Stimulated activated naive CD4-positive, alpha-beta T cell (primary cell): ENCODE results near the gene TMUB2.
A peak's percentile ranks its signal among the peaks of the same experiment; 100 is the strongest.

Source experiments
- DNase-seq, 6 experiments: peaks; one replicate each; lab custom pipeline; 2025; lab: John Stamatoyannopoulos, UW

Gene TMUB2

DNA sequence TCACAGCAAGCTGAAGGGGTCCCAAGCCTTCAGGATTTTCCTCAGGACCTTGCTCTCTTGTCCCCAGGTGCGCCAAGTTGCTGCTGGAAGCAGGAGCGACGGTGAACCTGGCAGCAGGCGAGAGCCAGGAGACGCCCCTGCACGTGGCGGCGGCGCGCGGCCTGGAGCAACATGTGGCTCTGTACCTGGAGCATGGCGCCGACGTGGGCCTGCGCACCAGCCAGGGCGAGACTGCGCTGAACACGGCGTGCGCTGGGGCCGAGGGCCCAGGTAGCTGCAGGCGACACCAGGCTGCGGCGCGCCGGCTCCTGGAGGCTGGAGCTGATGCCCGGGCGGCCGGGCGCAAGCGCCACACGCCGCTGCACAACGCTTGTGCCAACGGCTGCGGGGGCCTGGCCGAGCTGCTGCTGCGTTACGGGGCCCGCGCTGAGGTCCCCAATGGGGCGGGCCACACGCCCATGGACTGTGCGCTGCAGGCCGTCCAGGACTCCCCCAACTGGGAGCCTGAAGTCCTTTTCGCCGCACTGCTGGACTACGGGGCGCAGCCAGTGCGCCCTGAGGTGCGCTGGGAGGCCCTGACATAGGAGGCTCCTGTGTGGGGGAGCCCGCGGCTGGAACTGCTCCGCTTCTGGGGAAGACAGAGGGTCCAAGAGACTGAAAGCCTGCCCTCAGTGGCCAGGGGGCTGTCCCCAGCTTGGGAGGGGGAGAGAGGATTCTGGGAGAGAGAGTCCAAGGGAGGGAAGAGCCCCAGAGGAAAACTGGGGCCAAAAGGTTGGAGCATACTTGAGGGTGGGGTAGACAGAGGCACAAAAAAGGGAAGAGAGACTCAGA, 9.9 kb upstream of the TMUB2 start:
- DNase-seq, result no peak

DNA sequence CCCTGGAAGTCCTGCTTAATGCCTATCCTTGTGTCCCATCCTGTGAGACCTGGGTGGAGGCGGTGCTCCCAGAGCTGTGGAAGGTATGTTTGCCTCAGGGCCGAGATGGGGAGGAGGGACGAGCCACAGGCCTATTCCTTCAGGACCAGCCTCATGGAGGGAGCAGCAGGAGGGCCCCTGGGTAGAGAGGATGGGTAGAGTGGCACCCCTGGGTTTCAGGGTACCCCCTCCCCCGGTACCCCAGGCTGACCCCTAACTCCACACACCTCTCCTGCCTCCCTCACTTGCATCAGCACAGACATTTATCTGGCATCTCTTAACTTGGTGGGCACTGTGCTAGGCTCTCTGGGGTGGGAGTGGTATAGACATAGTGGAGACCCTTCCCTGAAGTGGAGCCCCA, 9.1 kb upstream of the TMUB2 start:
- no peak for DNase-seq

DNA sequence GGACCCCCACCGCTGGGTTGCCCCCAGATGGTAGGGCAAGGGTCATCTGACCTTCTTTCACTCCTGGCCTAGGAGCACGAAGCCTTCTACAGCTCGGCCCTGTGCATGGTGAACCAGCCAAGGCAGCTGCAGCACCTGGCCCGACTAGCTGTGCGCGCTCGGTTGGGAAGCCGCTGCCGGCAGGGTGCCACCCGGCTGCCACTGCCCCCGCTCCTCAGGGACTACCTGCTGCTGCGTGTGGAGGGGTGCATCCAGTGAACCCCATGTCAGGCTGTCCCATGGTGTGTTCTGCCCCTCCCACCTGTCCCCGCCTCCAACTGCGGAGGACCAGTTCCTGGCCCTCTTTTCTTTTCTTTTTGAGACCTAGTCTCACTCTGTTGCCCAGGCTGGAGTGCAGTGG, 8.6 kb upstream of the TMUB2 start:
- DNase-seq, result no peak

- DNase-seq, result no peak
Observed at GRCh38 chr17:44183024-44183423, 3.7 kb upstream of the TMUB2 start.

DNA sequence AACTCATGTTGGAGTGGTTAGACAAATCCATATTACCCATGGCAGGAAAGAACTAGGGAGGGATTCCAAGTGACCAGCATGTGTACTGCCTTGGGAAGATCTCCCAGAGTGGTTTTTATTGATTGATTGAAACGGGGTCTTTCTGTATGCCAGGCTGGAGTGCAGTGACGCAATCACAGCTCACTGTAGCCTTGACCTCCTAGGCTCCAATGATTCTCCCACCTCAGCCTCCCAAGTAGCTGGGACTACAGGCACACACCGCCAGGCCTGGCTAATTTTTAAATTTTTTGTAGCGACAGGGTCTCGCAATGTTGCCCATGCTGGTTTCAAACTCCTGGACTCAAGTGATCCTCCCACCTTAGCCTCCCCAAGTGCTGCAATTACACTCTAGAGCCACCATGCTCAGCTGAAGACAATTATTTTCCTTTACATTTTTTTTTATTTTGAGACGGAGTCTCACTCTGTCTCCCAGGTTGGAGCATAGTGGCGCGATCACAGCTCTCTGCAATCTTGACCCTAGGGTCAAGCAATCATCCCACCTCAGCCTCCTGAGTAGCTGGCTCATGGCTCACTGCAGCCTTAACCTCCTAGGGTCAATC, 2.5 kb upstream of the TMUB2 start:
- no peak for DNase-seq

DNA sequence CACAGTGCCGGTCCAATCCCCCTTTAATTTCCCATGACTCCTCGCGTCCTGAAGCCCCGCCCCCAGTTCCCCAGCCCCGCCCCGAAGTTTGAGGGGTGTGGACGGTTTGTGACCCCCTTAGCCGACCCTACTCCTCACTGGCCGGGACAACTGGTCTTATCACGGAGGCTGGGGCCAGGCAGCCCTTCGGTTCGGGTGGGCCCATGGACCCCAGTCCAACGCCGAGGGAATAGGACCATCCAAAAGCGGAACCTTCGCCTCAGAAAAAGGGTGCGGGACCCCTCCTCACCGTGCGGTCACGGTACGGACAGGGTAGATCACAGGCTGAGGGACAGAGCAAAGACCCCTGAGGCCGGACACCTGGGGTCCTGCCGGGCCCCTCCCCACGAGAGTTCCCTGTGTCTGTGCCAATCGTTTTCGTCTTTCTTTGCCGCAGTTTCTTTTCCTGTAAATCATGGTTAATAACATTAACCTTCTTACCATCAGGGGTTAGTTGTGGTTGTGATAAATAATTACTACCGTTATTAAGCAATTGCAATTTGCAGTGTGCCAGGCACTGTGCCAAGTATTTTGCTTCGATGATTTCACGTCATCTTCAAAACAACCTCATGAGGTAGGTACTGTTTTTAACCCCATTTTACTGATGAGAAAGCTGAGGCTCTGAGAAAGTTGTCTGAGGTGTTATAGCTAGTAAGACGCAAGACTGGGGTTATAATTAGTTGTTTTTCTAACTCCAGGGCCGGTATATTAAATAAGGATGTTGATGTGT, 543 bp downstream of the TMUB2 start:
- DNase-seq, result peak in 2 of 6 experiments; percentile 82

DNA sequence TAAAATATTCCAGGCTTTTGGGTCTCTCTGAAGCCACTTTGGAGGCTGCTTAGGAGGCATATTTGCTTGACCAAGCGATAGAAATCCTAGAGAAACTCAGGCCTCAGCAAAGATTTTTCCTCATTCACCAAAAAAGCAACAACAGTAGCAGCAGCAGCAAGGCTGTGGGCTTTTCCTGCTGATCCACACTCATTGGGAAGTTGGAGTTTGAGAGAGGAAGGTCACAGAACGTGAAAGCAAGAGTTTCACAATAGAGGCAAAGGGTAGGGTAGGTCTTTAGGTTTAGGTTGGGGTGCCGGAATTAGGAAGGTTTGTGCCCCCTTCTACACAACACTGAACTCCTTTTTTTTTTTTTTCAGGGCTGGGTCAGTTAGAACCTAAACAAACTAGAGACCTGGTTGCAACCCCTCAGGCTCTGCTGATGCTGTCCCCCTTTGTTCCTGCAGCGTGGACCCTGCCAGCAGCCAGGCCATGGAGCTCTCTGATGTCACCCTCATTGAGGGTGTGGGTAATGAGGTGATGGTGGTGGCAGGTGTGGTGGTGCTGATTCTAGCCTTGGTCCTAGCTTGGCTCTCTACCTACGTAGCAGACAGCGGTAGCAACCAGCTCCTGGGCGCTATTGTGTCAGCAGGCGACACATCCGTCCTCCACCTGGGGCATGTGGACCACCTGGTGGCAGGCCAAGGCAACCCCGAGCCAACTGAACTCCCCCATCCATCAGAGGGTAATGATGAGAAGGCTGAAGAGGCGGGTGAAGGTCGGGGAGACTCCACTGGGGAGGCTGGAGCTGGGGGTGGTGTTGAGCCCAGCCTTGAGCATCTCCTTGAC, 2.0 kb downstream of the TMUB2 start:
- DNase-seq, result no peak

GRCh38 chr17:44190481-44190880, 3.7 kb downstream of the TMUB2 start:
- DNase-seq, result no peak

GRCh38 chr17:44191369-44191768, 4.6 kb downstream of the TMUB2 start:
- DNase-seq, result no peak

- no peak for DNase-seq
Observed at GRCh38 chr17:44191941-44192496, 5.2 kb downstream of the TMUB2 start.

DNA sequence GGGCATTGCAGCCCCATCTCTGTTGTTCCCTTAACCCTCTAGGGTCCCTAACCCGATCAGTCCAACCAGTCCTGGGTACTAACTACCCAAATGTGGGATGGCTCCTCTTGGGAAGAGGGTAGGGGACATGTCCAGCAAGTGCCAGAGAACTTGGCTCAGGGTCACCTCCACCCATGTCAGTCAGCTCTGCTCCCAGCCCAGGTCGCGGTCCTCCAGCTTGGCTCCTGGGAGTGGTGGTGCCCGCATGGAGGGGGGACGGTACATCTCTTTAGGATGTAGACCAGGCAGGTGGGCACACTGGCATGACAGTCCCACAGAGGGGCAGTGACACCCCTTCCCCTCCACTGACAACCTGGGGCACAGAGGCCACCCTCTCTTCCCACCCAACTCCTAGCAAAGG, 6.0 kb downstream of the TMUB2 start:
- DNase-seq, result no peak

DNA sequence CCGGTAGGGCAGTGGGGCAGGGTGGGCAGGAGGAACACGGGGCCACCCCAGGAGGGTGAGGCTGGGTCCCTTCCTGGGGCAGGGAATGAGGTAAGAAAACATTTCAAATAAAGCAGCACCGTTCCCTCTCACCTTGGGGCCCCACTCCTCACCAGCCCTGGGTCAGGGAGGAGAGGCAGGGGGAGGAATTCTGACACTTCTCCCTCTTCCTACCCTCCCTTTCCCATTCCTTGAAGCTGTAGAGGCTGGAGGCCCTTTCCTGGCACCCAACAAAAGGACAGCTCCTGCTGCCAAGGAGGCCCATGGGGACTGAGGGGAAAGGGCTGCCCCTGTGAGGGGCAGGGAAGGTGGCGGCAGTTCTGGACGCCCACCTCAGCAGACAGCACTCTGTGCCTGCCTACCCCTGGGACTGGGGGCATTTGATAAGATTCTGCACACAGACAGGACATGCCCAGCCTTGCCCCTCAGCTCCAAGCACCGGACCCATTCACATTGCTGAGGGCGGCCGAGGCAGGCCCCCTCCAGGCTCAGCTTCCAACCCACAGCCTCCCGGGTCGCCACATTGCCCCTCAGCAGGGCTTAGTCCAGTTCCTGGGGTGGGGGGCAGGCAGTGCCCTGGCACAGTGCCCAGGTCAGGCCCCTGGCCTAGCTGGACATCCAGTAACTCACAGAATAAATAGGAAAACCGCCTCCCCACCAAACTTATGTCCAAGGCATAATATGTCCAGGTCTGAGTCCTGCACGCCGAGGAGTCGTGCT, 6.7 kb downstream of the TMUB2 start:
- no peak for DNase-seq

- no peak for DNase-seq
Observed at GRCh38 chr17:44197107-44197506, 10.3 kb downstream of the TMUB2 start.

DNA sequence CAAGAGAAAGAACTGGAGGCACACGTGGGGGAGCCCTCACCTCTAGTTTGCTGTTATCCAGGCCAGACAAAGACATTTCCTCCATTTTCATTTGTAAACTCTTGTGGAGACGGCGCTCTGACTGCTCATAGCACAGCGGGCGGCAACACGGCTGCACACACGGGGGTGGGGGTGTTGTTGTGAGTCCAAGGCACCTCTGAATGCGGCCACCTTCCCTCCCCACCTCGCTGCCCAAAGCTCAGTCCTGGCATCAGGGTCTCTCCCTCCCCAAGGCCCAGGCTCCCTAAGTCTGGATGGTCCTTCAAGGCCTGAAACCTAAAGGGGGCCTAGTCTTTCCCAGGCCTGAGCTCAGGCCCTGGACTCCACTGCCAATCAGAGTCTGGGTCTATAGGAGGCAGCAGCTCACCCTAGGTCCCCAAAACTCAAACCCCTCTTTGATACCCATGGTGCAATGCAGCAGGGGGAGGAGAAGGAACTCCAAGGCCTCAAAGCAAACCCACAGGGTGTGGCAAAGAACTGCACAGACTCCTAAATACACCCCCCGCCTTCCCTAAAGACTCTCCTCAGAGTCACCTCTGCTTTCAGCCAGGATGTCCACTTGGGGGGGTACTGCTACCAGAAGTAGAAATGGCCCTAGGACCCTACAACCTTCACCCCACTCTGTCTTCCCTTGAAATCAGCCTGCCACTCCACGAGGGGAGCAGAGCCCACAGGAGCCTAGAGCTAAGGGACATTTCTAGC, 11.4 kb downstream of the TMUB2 start:
- DNase-seq, result peak; percentile 31 to 79 (median 68)

- peak; percentile 50 to 82 (median 72) for DNase-seq
Observed at GRCh38 chr17:44198721-44199552, 12.2 kb downstream of the TMUB2 start.

DNA sequence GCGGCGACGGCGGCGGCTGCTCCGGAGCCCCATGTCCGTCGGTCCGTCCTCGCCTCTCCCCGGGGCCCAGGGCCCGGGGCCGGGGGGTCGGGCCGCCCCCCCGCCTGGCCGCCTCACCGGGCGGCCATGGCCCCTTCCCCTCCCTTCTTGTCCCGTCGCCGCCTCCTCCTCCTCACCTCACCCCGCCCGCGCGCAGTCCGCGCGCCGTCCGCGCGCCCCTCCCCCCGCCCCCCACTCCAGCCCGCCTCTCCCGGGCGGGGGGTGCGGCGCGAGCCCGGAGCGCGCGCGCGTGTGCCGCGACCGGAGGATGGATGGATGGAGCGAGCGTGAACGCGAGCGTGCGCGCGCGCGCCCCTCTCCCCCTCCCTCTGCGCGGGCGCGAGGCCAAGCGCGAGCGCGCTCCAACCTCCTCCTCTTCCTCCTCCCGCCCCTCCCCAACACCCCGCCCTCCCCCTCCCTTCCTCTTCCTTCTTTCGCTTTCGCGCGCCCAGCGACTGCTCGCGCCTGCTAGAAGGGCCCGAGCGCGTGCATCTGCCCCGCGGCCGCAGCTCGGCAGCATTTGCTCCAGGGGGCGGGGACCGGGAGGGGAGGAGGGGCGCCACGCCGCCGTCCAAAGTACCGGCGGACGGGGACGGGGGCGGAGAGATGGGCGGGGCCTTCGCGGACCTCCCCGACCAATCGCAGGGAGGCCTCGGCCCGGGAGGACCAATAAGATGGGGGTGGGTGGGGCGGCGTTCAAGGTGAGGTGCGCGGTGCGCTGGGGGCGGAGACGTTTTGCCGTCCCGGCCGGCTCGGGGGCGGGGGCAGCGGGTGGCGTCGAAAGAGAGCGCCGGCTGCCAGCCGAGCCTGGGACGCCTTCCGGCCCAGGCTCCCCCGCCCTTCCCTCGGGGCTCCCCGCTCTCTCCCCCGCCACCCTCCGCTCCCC, 13.0 kb downstream of the TMUB2 start, which contains the start of gene ATXN7L3:
Gene ATXN7L3 (minus strand): TSS at position 332 of the 925 bp plus-strand sequence. CDS start 1,814 bp downstream, outside the sequence.
- DNase-seq, result peak; percentile 97 to 99 (median 98)

DNA sequence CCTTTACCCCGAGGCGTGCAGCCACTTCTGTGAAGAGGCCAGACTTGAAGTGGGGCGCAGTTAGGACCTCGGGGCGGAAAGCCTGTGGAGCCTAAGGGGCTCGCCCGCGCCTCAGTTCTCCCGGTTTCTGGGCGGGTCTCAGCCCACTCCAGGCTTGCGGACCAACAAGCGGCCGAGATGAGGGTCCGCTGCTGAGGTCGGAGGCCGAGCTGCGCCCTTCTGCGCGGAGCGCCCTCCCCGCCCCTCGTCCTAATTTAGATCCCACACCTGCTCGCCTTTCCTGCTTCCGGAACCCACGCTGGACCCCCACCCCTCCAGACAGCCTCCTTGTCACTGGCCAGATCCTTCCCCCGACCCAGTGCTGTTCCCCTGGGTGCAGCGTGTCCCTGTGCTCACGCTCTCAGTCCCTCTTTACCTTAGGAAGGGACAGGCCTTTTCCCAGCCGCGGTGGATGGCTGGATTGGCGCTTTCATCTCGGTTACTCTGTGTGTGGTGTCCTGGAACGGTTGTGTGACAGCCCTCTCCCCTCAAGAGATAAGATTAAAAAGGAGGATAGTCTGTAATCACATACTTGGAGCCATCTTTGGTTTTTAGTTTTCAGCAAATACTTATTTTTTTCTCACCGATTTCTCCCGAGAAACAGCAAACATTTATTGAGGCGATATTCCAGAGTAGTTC, 13.8 kb downstream of the TMUB2 start:
- DNase-seq, result no peak
